HG03025 (cell line): ENCODE results near the gene BARHL1.
"Not testable (repeated sequence)": the region's sequence is repeated elsewhere in the genome, so short reads cannot be mapped to it uniquely, and the experiment has no call there.

Experiments used
- ATAC-seq: cut with Tn5 transposase; IDR thresholded peaks from one replicate; pipeline ENCODE4 v1.9.1; 2021; ENCODE audit warnings: mild to moderate bottlenecking, moderate library complexity; ENCODE audit not compliant: unreplicated experiment, low FRiP score

BARHL1 gene

DNA sequence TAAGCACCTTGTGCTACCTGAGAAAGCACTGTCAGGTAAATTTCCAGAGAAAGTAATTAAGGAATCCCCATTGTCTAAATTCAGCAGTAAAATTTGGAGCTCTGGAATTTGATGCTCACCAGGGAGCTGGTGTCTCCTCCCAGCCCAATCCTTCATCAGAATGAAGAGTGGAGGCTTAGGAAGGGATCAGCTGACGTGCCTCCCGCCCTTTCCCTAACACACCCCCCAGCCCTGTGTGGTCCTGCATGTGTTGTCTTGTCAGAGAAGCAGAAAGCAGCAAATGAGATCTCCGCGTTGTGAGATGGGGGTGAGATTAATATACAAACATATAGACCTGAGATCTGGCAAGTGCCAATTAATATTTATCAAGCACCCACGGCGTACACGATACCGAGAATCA, 26.9 kb upstream of the BARHL1 start:
- ATAC-seq = no peak

DNA sequence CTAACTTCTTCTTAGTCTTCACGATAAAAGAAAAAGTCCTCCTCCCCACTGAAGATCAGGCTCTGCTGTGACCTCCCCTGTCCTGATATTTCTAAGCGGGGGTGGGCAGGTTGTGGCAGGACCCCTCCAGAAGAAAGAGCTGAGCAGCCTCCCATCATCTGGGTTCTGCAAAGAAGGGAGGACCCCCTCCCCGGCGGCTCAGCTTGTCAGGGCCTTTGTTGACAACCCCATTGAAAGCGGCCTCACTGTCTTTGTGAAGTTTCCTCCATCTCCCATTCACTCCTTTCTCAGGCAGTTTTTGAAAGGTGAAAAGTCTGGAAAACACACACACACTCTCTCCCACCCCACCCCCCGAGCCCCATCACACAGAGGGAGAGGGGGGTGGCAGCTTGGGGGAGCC, 26.2 kb upstream of the BARHL1 start:
- ATAC-seq = no peak

DNA sequence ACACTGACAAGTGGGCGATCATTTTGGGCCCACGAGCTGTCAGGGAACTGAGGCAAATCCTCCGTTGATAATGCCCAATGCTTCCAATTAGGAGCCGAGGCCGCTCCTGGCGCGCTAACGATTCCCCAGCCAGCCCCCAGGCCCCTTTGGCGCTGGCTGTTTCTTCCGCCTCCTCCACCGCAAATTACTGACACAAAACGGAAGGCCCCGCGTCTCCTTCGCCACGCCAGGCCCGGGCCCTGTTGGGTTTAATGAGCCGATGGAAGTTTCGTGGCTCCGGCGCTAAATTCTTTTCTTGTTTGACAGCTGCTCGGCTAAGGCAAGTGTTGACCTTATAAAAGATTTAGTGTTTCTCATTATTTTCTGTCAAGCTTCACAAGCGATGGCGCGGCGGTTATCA, 25.7 kb upstream of the BARHL1 start:
- ATAC-seq = no peak

DNA sequence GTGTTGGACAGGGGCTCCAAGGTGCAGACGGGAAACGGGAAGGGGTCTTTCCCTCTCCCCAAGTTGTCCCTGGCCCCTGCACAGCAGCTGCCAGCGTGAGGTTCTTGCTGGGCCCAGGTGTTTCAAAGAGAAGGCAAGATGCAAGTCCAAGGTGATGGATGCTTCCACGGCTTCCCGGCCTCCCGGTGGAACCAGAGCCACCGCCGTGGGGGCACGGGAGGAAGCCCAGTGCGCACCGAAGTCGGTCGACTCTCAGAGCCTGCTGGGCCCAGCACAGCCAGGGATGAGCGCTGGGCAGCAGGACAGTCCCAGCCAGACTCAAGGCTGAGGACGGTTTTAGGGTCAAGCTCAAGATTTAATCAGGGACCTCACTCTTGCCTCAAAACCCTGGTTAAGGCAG, 25.2 kb upstream of the BARHL1 start:
- ATAC-seq = no peak

DNA sequence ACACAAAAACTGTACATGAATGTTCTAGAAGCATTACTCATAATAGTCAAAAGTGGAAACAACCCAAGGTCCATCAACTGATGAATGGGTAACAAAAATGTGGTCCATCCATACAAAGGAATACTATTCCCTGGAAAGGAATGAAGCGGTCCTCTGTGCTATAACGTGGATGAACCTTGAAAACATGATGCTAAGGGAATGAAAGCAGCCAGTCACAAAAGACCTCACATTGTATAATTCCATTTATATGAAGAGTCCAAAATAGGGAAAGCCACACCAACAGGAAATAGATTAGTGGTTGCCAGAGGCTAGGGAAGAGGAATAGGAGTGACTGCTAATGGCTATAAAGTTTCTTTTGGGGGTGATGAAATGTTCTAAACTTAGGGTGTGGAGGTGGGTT, 22.7 kb upstream of the BARHL1 start:
- no peak for ATAC-seq

DNA sequence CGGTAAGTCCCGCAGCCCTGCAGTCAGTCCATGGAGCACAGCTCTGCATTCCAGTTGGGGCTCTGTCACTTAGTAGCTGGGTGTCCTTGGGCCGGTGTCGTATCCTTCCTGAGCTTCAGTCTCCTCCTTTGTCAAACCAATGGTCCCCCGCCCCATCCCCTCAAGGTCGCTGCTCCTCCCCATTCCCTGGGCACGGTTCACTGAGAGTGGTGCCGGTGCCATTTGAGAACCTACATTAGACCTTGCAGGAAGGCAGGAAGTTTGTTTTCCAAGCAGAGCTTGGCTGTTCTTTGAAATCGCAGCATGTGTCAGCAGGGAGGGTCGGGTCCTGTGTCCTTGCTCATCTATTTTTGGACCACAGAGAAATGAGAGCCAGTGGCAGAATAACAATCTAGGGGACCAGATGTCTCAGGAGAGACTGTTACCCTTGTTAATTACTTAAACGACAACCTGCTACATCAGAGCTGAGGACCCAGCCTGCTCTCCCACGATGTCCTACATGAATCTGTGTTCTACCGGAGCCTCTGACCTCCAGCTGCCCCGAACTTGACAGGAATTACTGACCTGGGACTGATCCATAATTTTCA, 21.7 kb upstream of the BARHL1 start:
- ATAC-seq = no peak

DNA sequence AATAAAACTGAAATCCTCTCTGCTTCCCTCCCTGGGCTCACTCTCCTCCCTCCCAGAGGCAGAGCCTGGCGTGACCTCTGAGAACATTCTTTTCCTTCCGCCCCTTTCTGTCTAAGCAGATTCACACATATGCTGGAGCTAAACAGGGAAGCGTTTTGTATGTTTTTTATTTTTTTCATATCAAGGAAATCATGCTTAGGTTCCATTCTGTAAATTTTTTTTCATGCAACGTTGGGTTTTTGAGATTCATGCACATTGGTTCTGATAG, 20.2 kb upstream of the BARHL1 start:
- no peak for ATAC-seq

DNA sequence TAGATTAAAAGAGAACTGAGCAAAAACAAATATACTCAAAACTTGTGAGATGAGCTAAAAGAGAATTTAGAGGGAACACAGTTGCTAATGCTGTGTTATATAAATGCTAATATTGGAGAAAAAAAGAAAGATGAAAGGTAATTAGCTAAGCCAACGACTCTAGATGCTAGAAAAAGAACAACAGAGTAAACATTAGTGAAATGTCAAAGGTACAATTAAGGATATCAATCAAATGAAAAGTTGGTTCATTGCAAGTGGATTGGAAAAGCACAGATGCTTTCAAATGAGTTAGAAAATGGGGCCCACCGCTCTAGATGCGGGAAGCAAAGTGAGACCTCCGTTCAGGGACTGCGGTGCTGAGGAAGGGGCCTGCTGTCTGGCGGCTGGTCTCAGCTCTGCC, 17.9 kb upstream of the BARHL1 start:
- no peak for ATAC-seq

DNA sequence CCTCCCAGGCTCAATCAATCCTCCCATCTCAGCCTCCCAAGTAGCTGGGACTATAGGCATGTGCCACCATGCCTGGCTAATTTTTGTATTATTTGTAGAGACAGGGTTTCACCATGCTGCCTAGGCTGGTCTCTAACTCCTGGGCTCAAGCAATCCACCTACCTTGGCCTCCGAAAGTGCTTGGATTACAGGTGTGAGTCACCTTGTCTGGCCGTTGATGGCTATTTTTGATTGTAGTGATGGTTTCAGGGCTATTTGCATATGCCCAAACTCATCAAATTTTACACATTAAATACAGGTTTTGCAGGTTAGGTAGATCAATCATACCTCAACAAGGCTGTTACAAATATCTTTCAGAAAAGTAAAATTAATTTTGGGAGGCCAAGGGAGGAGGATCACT, 13.6 kb upstream of the BARHL1 start:
- ATAC-seq = not testable (repeated sequence)

DNA sequence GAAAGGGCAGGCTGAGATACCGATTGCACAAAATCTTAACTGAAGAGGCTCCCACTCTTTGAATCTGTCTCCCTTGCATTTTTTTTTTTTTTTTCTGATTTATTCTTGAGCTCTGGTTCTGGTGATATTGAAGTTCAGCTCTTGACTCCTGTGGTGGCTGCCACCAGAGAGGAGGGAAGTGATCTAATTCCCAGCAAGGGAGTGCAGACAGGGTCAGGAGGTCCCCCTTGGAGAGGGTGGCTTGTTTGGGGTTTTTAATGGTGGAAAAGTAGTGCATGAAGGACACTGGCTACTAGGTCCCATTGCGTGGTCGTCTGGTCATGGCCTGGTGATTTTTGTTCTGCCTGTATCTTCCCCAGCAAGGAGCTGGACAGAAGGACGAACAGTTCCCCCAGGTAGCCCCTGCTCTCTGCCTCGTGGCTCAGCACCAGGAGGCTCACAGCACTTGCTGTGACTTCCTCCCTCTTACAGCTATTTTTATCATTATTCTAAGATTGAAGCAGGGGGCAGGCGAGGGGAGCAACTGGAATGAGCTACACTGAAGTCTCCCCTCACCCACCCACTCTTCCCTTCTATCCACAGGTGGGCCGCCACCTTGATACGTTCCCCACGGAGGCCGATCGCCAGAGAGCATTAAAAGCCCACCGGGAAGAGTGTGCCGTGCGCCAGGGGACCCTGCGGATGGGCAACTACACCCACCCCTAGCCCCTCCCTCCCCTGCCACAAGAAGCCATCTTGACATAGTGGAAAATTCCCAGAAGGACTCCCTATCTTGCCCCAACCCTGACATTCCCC, 10.4 kb upstream of the BARHL1 start:
- no peak for ATAC-seq

DNA sequence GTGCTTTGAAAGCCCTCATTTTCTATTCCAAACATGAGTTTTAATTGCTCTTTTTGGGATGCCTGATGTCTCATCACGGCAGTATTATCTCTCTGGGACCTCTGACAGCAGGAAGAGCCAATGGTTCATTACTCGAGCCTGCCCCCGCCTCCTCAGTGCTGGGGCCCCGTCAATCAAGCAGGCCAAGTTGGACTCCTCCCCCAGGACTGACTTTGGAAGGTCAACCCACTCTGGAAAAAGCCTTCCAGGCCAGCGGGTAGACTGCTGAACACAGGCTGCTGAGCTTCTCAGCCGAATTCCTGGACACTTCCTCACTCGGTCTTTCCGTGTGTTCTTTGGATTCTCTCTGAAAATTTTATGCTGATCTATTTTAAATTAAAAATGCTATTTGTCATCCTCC, 9.5 kb upstream of the BARHL1 start:
- no peak for ATAC-seq

DNA sequence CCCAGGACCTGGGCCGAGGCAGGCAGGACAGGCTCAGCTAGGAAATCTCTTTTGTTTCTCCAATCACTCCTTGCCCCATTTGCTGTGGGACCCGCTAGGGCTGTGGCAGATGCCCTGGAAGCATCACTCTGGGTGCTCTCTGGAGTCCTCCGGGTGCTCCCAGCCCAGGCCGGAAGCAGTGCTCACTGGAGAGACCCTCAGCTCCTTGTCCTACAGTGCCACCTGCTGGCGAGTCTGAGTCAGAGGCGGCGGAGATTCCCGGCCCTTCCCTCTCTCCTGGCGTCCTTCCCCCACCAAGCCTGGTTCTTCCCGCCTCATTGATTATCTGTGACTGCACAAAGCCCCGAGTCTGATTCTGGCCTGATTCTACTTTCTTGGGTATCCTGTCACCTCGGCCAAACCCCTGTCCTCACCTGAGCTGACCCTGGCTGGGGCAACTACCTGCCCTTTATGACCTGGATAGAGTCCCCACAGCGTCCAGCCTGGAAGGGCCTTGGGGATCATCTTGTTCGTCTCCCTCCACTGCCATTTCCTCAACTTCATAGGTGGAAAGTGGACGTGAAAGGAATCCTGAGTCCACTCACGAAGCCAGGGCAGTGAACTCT, 7.3 kb upstream of the BARHL1 start:
- ATAC-seq = no peak

DNA sequence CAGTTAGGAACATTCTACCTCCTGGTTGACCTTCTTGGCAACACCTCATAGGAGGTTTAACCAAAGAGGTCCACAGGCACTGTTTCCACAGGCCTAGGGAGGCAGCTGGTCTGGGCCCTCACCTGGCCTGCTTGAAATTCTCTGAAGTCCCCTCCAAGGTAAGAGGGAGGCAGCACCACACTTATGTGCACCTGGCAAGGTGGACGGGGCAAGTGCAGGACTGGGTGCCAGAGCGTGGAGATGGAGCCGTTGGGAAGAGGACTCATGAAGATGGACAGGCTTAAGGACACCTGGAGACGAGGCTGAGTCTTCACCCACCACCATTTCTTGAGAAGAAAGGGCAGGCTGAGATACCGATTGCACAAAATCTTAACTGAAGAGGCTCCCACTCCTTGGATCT, 6.6 kb upstream of the BARHL1 start:
- ATAC-seq = no peak

DNA sequence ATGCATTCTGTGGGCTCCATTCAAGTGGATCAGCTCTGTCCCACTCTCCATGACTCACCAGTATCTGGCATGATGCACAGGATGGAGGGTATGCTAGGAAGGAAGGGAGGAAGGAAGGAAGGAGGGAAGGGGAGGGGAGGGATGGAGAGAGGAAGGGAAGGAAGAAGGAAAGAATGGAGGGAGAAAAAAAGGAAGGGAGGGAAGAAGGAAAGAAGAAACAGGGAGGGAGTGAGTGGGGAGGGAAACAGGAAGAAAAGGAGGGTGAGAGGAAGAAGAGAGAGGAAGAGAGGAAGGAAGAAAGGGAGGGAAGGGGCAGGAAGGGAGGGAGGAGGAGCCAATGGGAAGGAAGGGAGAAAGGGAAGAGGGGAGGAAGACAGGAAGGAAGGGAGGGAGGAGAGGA, 5.3 kb upstream of the BARHL1 start:
- no peak for ATAC-seq

DNA sequence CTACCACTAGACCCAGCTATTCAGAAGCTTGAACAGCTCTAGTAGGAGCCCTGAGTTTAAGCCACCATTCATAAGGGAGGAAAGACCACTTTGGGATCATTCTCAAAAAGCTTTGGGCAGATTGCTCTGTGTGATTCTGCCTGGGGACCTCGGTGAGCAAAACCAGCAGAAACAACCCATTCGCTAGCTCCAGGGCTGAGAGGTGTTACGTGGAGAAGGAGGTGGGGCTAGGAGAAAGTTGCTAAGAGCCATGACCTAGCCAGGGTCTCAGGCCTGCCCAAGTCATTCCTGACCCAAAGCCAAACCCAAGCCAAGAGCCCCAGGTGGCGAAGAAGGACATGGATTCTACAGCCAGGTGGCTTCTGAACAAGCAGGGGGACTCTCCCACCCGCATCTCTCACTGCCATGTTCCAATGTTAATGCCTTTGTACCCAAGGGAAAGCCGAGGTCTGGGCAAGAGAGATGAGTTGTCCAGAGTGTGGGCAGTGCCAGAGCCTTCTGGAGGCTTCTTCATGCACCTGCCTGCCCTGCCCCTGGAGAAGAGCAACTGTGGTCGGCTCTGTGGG, 4.0 kb upstream of the BARHL1 start:
- no peak for ATAC-seq

DNA sequence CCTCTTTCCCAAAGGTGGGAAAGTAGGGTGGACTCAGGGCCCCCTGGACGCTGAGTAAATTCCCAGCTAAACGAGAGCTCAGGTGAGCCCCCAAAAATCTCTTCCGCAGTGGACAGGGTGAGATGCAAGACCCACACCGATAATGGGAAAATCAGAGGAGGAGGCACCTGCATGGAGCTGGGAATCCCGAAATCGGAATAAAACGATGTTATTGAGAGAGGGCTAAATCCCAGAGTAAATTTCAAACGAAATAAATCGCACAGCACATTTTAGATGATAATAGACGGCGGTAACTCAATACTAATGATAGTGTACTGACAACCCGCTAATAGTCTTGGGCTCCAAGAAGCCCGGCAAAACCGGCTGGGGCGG, 3.0 kb upstream of the BARHL1 start:
- ATAC-seq = no peak

DNA sequence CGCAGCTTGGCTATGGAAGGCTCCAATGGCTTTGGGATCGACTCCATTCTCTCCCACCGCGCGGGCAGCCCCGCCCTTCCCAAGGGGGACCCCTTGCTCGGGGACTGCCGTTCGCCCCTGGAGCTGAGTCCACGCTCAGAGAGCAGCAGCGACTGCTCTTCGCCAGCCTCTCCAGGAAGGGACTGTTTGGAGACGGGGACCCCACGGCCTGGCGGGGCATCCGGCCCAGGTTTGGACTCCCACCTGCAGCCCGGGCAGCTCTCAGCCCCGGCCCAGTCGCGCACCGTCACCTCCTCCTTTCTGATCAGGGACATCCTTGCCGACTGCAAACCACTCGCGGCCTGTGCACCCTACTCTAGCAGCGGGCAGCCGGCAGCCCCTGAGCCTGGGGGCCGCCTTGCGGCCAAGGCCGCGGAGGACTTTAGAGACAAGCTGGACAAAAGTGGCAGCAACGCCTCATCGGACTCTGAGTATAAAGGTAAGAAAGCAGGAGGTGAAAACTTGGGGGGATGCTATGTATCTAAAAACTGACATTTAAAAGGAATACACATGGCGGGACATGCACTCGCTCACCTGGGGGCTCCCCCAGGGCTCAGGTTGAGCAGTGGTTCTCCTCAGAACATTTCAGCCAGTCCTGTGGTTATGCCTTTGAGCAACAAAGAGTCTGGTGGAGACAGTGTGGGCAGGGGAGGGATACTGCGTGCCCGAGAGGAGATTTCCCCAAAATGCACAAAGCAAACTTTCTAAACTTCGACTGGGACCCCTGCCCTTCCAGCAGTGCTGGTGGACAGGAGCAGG, 579 bp downstream of the BARHL1 start:
- no peak for ATAC-seq

DNA sequence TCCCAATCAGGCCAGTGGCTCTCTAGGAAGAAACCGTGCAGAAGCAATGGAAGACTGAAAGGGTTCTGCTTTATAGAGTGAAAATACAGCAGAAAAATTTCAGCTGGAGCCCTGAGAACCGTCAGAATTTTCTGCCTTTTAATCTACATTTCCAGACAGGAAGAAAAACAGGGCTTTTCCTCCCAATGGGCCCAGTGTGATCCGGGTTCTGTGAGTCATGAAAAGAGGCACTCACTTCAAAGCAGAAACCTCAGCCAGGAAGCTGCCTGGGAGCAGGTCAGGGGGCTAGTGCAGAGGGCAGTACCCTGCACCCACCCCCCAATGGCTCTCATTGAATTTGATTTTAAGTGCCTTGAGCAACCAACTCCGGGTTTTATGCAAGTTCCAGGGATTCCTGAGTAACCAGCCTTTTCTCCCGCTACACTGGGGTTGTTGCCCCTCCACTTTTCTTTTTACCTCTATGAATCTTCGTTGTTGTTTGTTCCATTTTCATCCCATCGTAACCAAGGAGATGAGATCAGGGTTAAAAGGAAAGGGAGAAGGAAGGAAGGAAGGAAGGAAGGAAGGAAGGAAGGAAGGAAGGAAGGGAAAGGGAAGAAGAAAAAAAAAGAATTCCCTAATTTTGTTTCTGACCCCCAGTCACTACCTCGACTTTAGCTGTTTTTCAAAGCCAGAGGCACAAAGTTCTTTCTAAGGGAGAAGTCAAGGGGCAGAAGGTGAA, 1.3 kb downstream of the BARHL1 start:
- no peak for ATAC-seq

DNA sequence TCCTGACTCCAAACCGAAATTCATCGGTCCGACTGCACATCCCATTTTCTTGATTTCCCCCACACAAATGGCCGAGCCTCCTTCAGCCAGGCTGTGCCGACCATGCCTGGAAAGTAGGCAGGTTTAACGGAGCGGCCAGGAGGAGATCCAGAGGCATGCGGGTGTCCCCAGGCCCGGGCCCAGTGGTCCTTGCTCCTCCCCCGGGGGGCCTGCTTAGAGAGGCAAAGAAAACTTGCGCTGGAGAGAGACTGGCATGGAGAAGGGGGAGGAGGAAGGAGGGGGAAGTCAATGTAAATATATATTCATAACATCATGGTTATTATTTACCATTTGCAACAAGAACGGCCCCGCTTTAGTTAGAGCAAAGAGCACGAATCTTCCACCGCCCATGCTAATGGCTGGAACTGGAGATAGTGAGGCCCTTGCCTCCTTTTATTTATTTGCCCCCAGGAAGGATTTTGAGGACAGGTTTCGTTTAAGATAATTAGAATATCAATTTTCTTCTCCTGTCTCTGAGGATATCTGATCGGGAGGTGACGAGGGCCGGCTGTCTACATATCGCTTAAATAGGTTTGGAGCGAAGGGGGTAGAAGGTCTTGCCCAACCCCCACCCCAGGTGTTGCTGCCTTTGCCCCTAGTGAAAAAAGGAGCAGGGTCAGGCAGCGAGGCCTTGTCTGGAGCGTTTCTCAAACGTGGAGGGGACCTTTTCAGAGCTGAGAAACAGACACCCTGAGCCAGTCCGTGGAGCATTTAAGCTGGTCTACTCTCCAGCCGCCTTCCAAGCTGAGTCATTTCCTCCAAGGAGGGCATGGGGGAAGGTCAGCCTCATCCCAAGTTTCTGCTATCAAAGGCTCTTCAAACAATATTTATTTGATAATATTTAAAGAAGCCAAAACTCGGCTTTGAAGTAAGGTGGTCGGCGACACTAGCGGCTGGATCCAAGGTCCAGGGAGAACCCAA, 2.5 kb downstream of the BARHL1 start:
- no peak for ATAC-seq
